GM18519 (cell line): ENCODE results near the gene CHPF2.

Source experiments
- ATAC-seq: cut with Tn5 transposase; IDR thresholded peaks from one replicate; pipeline ENCODE4 v1.9.1; 2021; ENCODE audit warnings: mild to moderate bottlenecking, moderate library complexity; ENCODE audit not compliant: unreplicated experiment, low FRiP score

CHPF2 gene

GRCh38 chr7:151244841-151245346, 12.6 kb downstream of the CHPF2 start:
- no peak for ATAC-seq

GRCh38 chr7:151245360-151246101, 13.2 kb downstream of the CHPF2 start:
- no peak for ATAC-seq

- no peak for ATAC-seq
Observed at GRCh38 chr7:151246102-151246850, 14.0 kb downstream of the CHPF2 start.

- ATAC-seq, result no peak
Observed at GRCh38 chr7:151246851-151247580, 14.7 kb downstream of the CHPF2 start.

- ATAC-seq, result no peak
Observed at GRCh38 chr7:151247611-151248345, 15.5 kb downstream of the CHPF2 start.

- no peak for ATAC-seq
Observed at GRCh38 chr7:151248346-151249033, 16.2 kb downstream of the CHPF2 start, which contains the start of gene SMARCD3. Gene SMARCD3, minus strand, starts transcription at chr7:151248694. Its CDS starts 132 bp downstream, at chr7:151248562.

GRCh38 chr7:151249034-151249731, 16.9 kb downstream of the CHPF2 start:
- ATAC-seq, result no peak

GRCh38 chr7:151249732-151250072, 17.4 kb downstream of the CHPF2 start:
- no peak for ATAC-seq

GRCh38 chr7:151250181-151251132, 18.2 kb downstream of the CHPF2 start:
- ATAC-seq, result no peak

- ATAC-seq, result no peak
Observed at GRCh38 chr7:151251328-151251688, 19.0 kb downstream of the CHPF2 start.

GRCh38 chr7:151251689-151252560, 19.6 kb downstream of the CHPF2 start:
- ATAC-seq, result no peak

GRCh38 chr7:151252561-151252835, 20.2 kb downstream of the CHPF2 start:
- no peak for ATAC-seq

GRCh38 chr7:151252961-151253711, 20.9 kb downstream of the CHPF2 start:
- no peak for ATAC-seq

- ATAC-seq, result no peak
Observed at GRCh38 chr7:151254316-151254715, 22.0 kb downstream of the CHPF2 start.

GRCh38 chr7:151254851-151255250, 22.6 kb downstream of the CHPF2 start:
- ATAC-seq, result no peak

GRCh38 chr7:151255390-151255789, 23.1 kb downstream of the CHPF2 start:
- ATAC-seq, result no peak
